H1 (cell line): Measurements from ENCODE around the gene MRPL20. TPM values are rescaled to one million over a fixed set of nuclear protein-coding genes. Genes with fewer than 3 reads are reported as not detected.

Experiments
- CTCF ChIA-PET: fragments of 300-600 bp; sonication (Branson Sonifier 250); formaldehyde crosslinking; loops from one replicate; lab custom pipeline; 2021; ENCODE audit not compliant: partially characterized antibody; lab: Charles Lee
- POLR2A ChIA-PET: fragments of 300-600 bp; sonication (Branson Sonifier 250); formaldehyde crosslinking; loops from one replicate; lab custom pipeline; 2021; ENCODE audit warnings: inconsistent platforms; ENCODE audit not compliant: partially characterized antibody; lab: Charles Lee
- DNase-seq, 2 experiments: peaks; one replicate each; pipeline versions ENCODE4 v3.0.0 to v3.0.0-alpha.2; 2010 to 2022; ENCODE audit warnings: low spot score in 2 of 2, low read depth in 1 of 2, mixed read lengths in 1 of 2
- FAIRE-seq: peaks from 2 replicates; lab custom pipeline; 2011; peaks lifted over from hg19 to GRCh38; lab: Jason Lieb, UNC
- H2AFZ ChIP-seq: 2 replicates; pipeline ENCODE4 v1.8.1; 2012; ENCODE audit warnings: low read length, inconsistent platforms
- H2AK5ac ChIP-seq: 2 replicates; pipeline ENCODE4 v1.6.1; 2013; ENCODE audit warnings: low read depth, low read length
- H2BK120ac ChIP-seq: replicated peaks from 2 replicates; pipeline ENCODE3; 2013; ENCODE audit warnings: low read depth, low read length, inconsistent platforms
- H2BK12ac ChIP-seq: 2 replicates; pipeline ENCODE4 v1.6.1; 2013; ENCODE audit warnings: low read depth, low read length
- H2BK15ac ChIP-seq: 2 replicates; pipeline ENCODE4 v1.6.1; 2013; ENCODE audit warnings: low read length
- H2BK20ac ChIP-seq: 2 replicates; pipeline ENCODE4 v1.6.1; 2013; ENCODE audit warnings: low read length
- H2BK5ac ChIP-seq: 2 replicates; pipeline ENCODE4 v1.6.1; 2013; ENCODE audit warnings: low read depth, low read length
- H3K14ac ChIP-seq: 2 replicates; pipeline ENCODE4 v1.6.1; 2013; ENCODE audit warnings: inconsistent platforms; ENCODE audit not compliant: insufficient read length
- H3K18ac ChIP-seq: 2 replicates; pipeline ENCODE4 v1.6.1; 2013; ENCODE audit warnings: low read length; ENCODE audit errors: extremely low read depth
- H3K23ac ChIP-seq: 2 replicates; pipeline ENCODE4 v1.6.1; 2013; ENCODE audit warnings: inconsistent platforms; ENCODE audit not compliant: insufficient read length
- H3K23me2 ChIP-seq: 2 replicates; pipeline ENCODE4 v1.6.1; 2013; ENCODE audit warnings: low read depth, low read length
- H3K27ac ChIP-seq: 2 replicates; pipeline ENCODE4 v1.6.1; 2011; ENCODE audit warnings: low read depth, low read length, inconsistent platforms
- H3K27me3 ChIP-seq, 4 experiments: replicated peaks in 1 of 4; 1 replicate in 1 of 4; 2 replicates in 3 of 4; pipeline versions ENCODE4 v1.6.1 to v1.8.1; 2011 to 2013; ENCODE audit warnings: low read length in 3 of 4, mild to moderate bottlenecking in 3 of 4, inconsistent platforms in 2 of 4, mixed read lengths in 2 of 4, moderate library complexity in 1 of 4; ENCODE audit not compliant: control insufficient read depth in 3 of 4, insufficient read depth in 3 of 4; ENCODE audit errors: extremely low read depth in 1 of 4
- H3K36me3 ChIP-seq, 4 experiments: 2 replicates each; pipeline versions ENCODE4 v1.6.1 to v1.8.1; 2011 to 2013; ENCODE audit warnings: mild to moderate bottlenecking in 4 of 4, low read length in 3 of 4, moderate library complexity in 2 of 4, control low read depth in 1 of 4, inconsistent platforms in 1 of 4; ENCODE audit not compliant: insufficient read depth in 4 of 4, control insufficient read depth in 2 of 4
- H3K4ac ChIP-seq: replicated peaks from 2 replicates; pipeline ENCODE3; 2013; ENCODE audit warnings: low read length, low read depth, mixed read lengths, inconsistent platforms; ENCODE audit not compliant: insufficient read length
- H3K4me1 ChIP-seq, 4 experiments: replicated peaks in 1 of 4; 1 replicate in 1 of 4; 2 replicates in 3 of 4; pipeline versions ENCODE4 v1.6.1 to v1.8.1; 2011 to 2013; ENCODE audit warnings: low read length in 3 of 4, inconsistent platforms in 2 of 4, mixed read lengths in 1 of 4; ENCODE audit not compliant: insufficient read depth in 4 of 4, control insufficient read depth in 3 of 4
- H3K4me2 ChIP-seq, 2 experiments: 2 replicates each; pipeline versions ENCODE4 v1.6.1 to v1.8.1; 2011 to 2013; ENCODE audit warnings: low read depth in 2 of 2, low read length in 2 of 2, control low read depth in 1 of 2, inconsistent platforms in 1 of 2, mild to moderate bottlenecking in 1 of 2; ENCODE audit not compliant: insufficient read depth in 1 of 2
- H3K4me3 ChIP-seq, 4 experiments: fragments of 200-600, 300-600 bp in 1 of 4; sonication (generic), shearing (Covaris generic), sonication (Bioruptor Twin) in 1 of 4; 2 replicates each; pipeline versions ENCODE4 v1.5.1 to v1.8.1; 2011 to 2016; ENCODE audit warnings: low read length in 4 of 4, low read depth in 3 of 4, control low read depth in 2 of 4, inconsistent platforms in 2 of 4, mild to moderate bottlenecking in 2 of 4, mixed read lengths in 1 of 4, moderate library complexity in 1 of 4; ENCODE audit not compliant: insufficient read depth in 2 of 4; ENCODE audit errors: extremely low read depth in 1 of 4
- H3K56ac ChIP-seq: replicated peaks from 2 replicates; pipeline ENCODE3; 2013; ENCODE audit warnings: low read depth, mild to moderate bottlenecking, mixed read lengths, low read length, inconsistent platforms; ENCODE audit not compliant: insufficient read length
- H3K79me1 ChIP-seq: 2 replicates; pipeline ENCODE4 v1.6.1; 2013; ENCODE audit warnings: low read depth, low read length, control low read depth
- H3K79me2 ChIP-seq, 2 experiments: 2 replicates each; pipeline versions ENCODE4 v1.6.1 to v1.8.1; 2012 to 2013; ENCODE audit warnings: low read length in 2 of 2, mild to moderate bottlenecking in 2 of 2, inconsistent platforms in 1 of 2; ENCODE audit not compliant: insufficient read depth in 2 of 2, control insufficient read depth in 1 of 2
- H3K9ac ChIP-seq, 4 experiments: replicated peaks in 1 of 4; 1 replicate in 1 of 4; 2 replicates in 3 of 4; pipeline versions ENCODE4 v1.6.1 to v1.8.1; 2011 to 2013; ENCODE audit warnings: low read depth in 3 of 4, low read length in 3 of 4, control low read depth in 2 of 4, mild to moderate bottlenecking in 2 of 4, moderate library complexity in 2 of 4, inconsistent platforms in 1 of 4; ENCODE audit errors: extremely low read depth in 1 of 4
- H3K9me3 ChIP-seq, 2 experiments: 2 replicates each; pipeline versions ENCODE4 v1.6.1 to v1.8.1; 2012 to 2013; ENCODE audit warnings: mild to moderate bottlenecking in 2 of 2, moderate library complexity in 2 of 2, control low read depth in 1 of 2, inconsistent platforms in 1 of 2, low read depth in 1 of 2, low read length in 1 of 2, mixed read lengths in 1 of 2; ENCODE audit not compliant: insufficient read depth in 2 of 2
- H4K20me1 ChIP-seq, 2 experiments: replicated peaks in 1 of 2; 2 replicates each; pipeline versions ENCODE3 to v1.8.1; 2011 to 2013; ENCODE audit warnings: inconsistent platforms in 2 of 2, low read length in 2 of 2, mild to moderate bottlenecking in 1 of 2; ENCODE audit not compliant: insufficient read depth in 2 of 2, control insufficient read depth in 1 of 2
- H4K5ac ChIP-seq: 2 replicates; pipeline ENCODE4 v1.6.1; 2013; ENCODE audit warnings: low read length, low read depth, mixed read lengths, inconsistent platforms; ENCODE audit not compliant: insufficient read length
- H4K8ac ChIP-seq: 2 replicates; pipeline ENCODE4 v1.8.0; 2013; ENCODE audit warnings: mild to moderate bottlenecking, moderate library complexity, low read length, inconsistent platforms; ENCODE audit not compliant: insufficient read depth; ENCODE audit errors: extremely low read depth
- H4K91ac ChIP-seq: replicated peaks from 2 replicates; pipeline ENCODE3; 2013; ENCODE audit warnings: low read length, mixed read lengths, inconsistent platforms; ENCODE audit not compliant: insufficient read length
- CBX5 ChIP-seq: fragments of 300-800, 300-1000 bp; sonication (generic); IDR thresholded peaks from 2 replicates; pipeline ENCODE4 v1.7.1; 2016; ENCODE audit warnings: antibody characterized with exemption, low read length, low read depth
- CREB1 ChIP-seq: IDR thresholded peaks from 2 replicates; pipeline ENCODE4 v1.6.1; 2012; ENCODE audit warnings: inconsistent platforms
- MAX ChIP-seq: IDR thresholded peaks from 2 replicates; pipeline ENCODE4 v1.6.1; 2012; ENCODE audit warnings: inconsistent platforms
- TCF12 ChIP-seq: IDR thresholded peaks from 2 replicates; pipeline ENCODE4 v1.6.1; 2011; ENCODE audit warnings: low read depth, mild to moderate bottlenecking, low read length
- WGBS, 2 experiments: shearing (Covaris generic) in 1 of 2; methylation state at CpG; one replicate each; pipeline versions ENCODE4 v1.1.6 to v1.1.7; 2013 to 2015; ENCODE audit warnings: low lambda C conversion rate in 2 of 2, mixed read lengths in 2 of 2, inconsistent platforms in 1 of 2, low coverage in 1 of 2, missing lambda C conversion rate in 1 of 2; ENCODE audit not compliant: insufficient replicate concordance in 2 of 2, insufficient coverage in 1 of 2, insufficient read length in 1 of 2; ENCODE audit errors: extremely low coverage in 1 of 2, missing lambda C conversion rate in 1 of 2; 5-methylcytosine and 5-hydroxymethylcytosine counted together
- polyA plus RNA-seq, 7 experiments: library from polyadenylated mRNA; depleted of rRNA in 3 of 7; stranded (reverse) in 5 of 7; unstranded in 2 of 7; fragments of >200 nt in 5 of 7; fragments of 200-250 nt in 2 of 7; gene quantifications; 1 replicate in 5 of 7; 2 replicates in 1 of 7; 4 replicates in 1 of 7; pipeline versions ENCODE4 v1.2.1 to v1.2.3, GENCODE V29; 2011 to 2013; ENCODE audit warnings: missing spikeins in 2 of 7, mixed read lengths in 2 of 7
- total RNA-seq: library from RNA; stranded (reverse); fragmentation: NEBNext Ultra II Directional; extraction: Animal tissue kit (Norgen Biotek cat#: 25700); gene quantifications from 2 replicates; pipeline ENCODE4 v1.2.1, GENCODE V29; 2021

The MRPL20 gene
- total and polyA plus RNA-seq, 2 of the 8 experiments (the other 6 are each of a cell fraction or from before 2014, with no cell fraction given) = 126 to 151 TPM

GRCh38 chr1:1425753-1426495 lies 18.8 kb upstream of the MRPL20 start:
- H4K20me1 ChIP-seq = no peaks in the 10 kb centered on the region
- H3K14ac ChIP-seq = peak overlapping the region; percentile 29
- H3K27me3 ChIP-seq = no peaks in the 10 kb centered on the region; a peak in 1 of 7 replicates
- H2AK5ac ChIP-seq = 0 out of 2 replicates have a peak overlapping the region, but pooled peaks have one; percentile 7
- no peaks in the 10 kb centered on the region for H3K79me2 ChIP-seq
- no peaks in the 10 kb centered on the region; a peak in 1 of 8 replicates for H3K36me3 ChIP-seq
- peak overlapping the region in 3 of 4 experiments; percentile 11 to 38 (median 14); a peak in 4 of 8 replicates for H3K4me3 ChIP-seq
- peak overlapping the region; percentile 65 for H3K4ac ChIP-seq
- H2BK15ac ChIP-seq = peak overlapping the region; percentile 97; the same call in 1 of the 2 replicates
- FAIRE-seq (no peak), DNase-seq (peak in 1 of 2 experiments; percentile 73)
- no peaks in the 10 kb centered on the region for H3K79me1 ChIP-seq
- H3K9me3 ChIP-seq = peaks cover 0 to 3% of the 10 kb centered on the region in 2 experiments; a peak in 1 of 4 replicates
- peaks cover 0 to 39% (median 27%) of the 10 kb centered on the region in 4 experiments; a peak in 6 of 7 replicates for H3K4me1 ChIP-seq
- peak overlapping the region; percentile 97 for H4K91ac ChIP-seq
- H2BK20ac ChIP-seq = peak overlapping the region; percentile 90; the same call in 1 of the 2 replicates
- peak overlapping the region; percentile 15 for H2BK120ac ChIP-seq
- no peak overlapping the region for H3K27ac ChIP-seq
- H3K9ac ChIP-seq = no peak overlapping the region
- peaks cover 6% of the 10 kb centered on the region; the same call in 1 of the 2 replicates for H3K23me2 ChIP-seq
- peak overlapping the region; percentile 94; the same call in 1 of the 2 replicates for H2BK12ac ChIP-seq
- no peak overlapping the region for H3K23ac ChIP-seq
- POLR2A ChIA-PET = interaction anchor here (0.7 to 22.9 kb wide), 8 partner anchors 7 to 50 kb away, joined by 3 to 515 read pairs (median 8); partner anchors contain the start of genes CCNL2, MRPL20 and VWA1
- CTCF ChIA-PET = interaction anchor here (1.3 to 3.4 kb wide), 4 partner anchors 15 to 79 kb away, joined by 3 to 14 read pairs (median 4); no protein-coding TSS in a partner anchor
- H3K4me2 ChIP-seq = peak overlapping the region; percentile 49 to 56; a peak in 3 of 4 replicates
- peak overlapping the region; percentile 64 for H4K5ac ChIP-seq
- H3K18ac ChIP-seq = peak overlapping the region; percentile 89
- H3K56ac ChIP-seq = peak overlapping the region; percentile 70
- peak overlapping the region; percentile 86 for H4K8ac ChIP-seq
- peak overlapping the region; percentile 90; the same call in 1 of the 2 replicates for H2BK5ac ChIP-seq
- WGBS, 2 experiments = 60% methylated on average over 26 of the region's 33 CpGs; no CpG with 5 or more reads in 1 of the 2 experiments
- TF ChIP-seq CBX5 (no peak), CREB1 (no peak), TCF12 (no peak), MAX (no peak)
- TF ChIP-seq, all 59 proteins: peak for 0
- no peak overlapping the region for H2AFZ ChIP-seq
